ENCODE measurements around the gene CHCHD3. TPM values are rescaled to one million over a fixed set of nuclear protein-coding genes. Genes with fewer than 3 reads are reported as not detected.

CHCHD3 gene
- total RNA-seq, 1 donor from 2014 or later = 38.5 TPM

GRCh38 chr7:132830941-132831340 is 250.9 kb downstream of the CHCHD3 start:
- TF ChIP-seq CTCF (IDR thresholded peaks at IDR 0.05) = no peak
- Histone ChIP-seq H3K36me3 (no peaks in the 10 kb centered on the region), H3K27ac (no peak overlapping the region), H3K9me3 (no peaks in the 10 kb centered on the region), H3K4me1 (no peaks in the 10 kb centered on the region), H3K27me3 (ENCODE audit: low read depth) (no peaks in the 10 kb centered on the region), H3K4me3 (no peak overlapping the region)
- DNase-seq = no peak
- ATAC-seq = no peak
- intact Hi-C loops (cut with DNase I) = no loop called here

- H3K4me3 ChIP-seq = no peak overlapping the region
- no peaks in the 10 kb centered on the region for H3K9me3 ChIP-seq
- H3K27ac ChIP-seq = no peak overlapping the region
- DNase-seq (no peak), ATAC-seq (no peak)
- H3K36me3 ChIP-seq = no peaks in the 10 kb centered on the region
- intact Hi-C loops (cut with DNase I) = no loop called here
- no peaks in the 10 kb centered on the region for H3K4me1 ChIP-seq
- H3K27me3 ChIP-seq (ENCODE audit: low read depth) = no peaks in the 10 kb centered on the region
- TF ChIP-seq CTCF (IDR thresholded peaks at IDR 0.05) = no peak
Observed at GRCh38 chr7:132828502-132828901, 253.4 kb downstream of the CHCHD3 start.

GRCh38 chr7:132825932-132826835 is 255.7 kb downstream of the CHCHD3 start:
- no peaks in the 10 kb centered on the region for H3K27me3 ChIP-seq (ENCODE audit: low read depth)
- H3K9me3 ChIP-seq = no peaks in the 10 kb centered on the region
- H3K36me3 ChIP-seq = no peaks in the 10 kb centered on the region
- H3K4me1 ChIP-seq = no peaks in the 10 kb centered on the region
- no peak for DNase-seq
- TF ChIP-seq CTCF (IDR thresholded peaks at IDR 0.05) = no peak
- ATAC-seq = no peak
- intact Hi-C loops (cut with DNase I) = no loop called here
- H3K4me3 ChIP-seq = no peak overlapping the region
- H3K27ac ChIP-seq = no peak overlapping the region

- DNase-seq (no peak), ATAC-seq (no peak)
- intact Hi-C loops (cut with DNase I) = no loop called here
Observed at GRCh38 chr7:132825222-132825621, 256.7 kb downstream of the CHCHD3 start.

GRCh38 chr7:132819648-132820047 is 262.2 kb downstream of the CHCHD3 start:
- no peak for ATAC-seq
- Histone ChIP-seq H3K4me3 (no peak overlapping the region), H3K4me1 (no peaks in the 10 kb centered on the region), H3K27me3 (ENCODE audit: low read depth) (no peaks in the 10 kb centered on the region), H3K27ac (no peak overlapping the region), H3K9me3 (no peaks in the 10 kb centered on the region), H3K36me3 (no peaks in the 10 kb centered on the region)
- no peak for TF ChIP-seq CTCF (IDR thresholded peaks at IDR 0.05)
- intact Hi-C loops (cut with DNase I) = no loop called here
- DNase-seq = no peak

More at GRCh38 chr7:132825222-132825621, 256.7 kb downstream of the CHCHD3 start:
- Histone ChIP-seq H3K4me1 (no peaks in the 10 kb centered on the region), H3K27ac (no peak overlapping the region), H3K27me3 (ENCODE audit: low read depth) (no peaks in the 10 kb centered on the region), H3K36me3 (no peaks in the 10 kb centered on the region), H3K9me3 (no peaks in the 10 kb centered on the region), H3K4me3 (no peak overlapping the region)
- TF ChIP-seq CTCF (IDR thresholded peaks at IDR 0.05) = no peak

All from lower lobe of right lung (tissue), 2 donors.